Thoracic aorta (tissue), 2 donors: Measurements from ENCODE around the gene CFAP46. TPM values are rescaled to one million over a fixed set of nuclear protein-coding genes. Genes with fewer than 3 reads are reported as not detected.
"Not testable (repeated sequence)": the region's sequence is repeated elsewhere in the genome, so short reads cannot be mapped to it uniquely, and the experiment has no call there.

ENCODE experiments used
- ATAC-seq: fragments of 150-250 bp; one replicate; pipeline ENCODE4 v1.8.0; 2017; ENCODE audit warnings: low read depth; ENCODE audit not compliant: insufficient number of reproducible peaks, low FRiP score
- DNase-seq: peaks from one replicate; pipeline ENCODE4 v3.0.0-alpha.2; 2020; ENCODE audit warnings: low spot score
- H3K27ac ChIP-seq, 2 donors: fragments of 200-600 bp; sonication (generic); 1 replicate in 1 of 2; 2 replicates in 1 of 2; pipeline ENCODE4 v1.5.1; 2016; ENCODE audit warnings: mild to moderate bottlenecking in 2 of 2, moderate library complexity in 2 of 2
- H3K27me3 ChIP-seq: fragments of 200-600 bp; sonication (generic); replicated peaks from 2 replicates; pipeline ENCODE4 v1.6.0; 2016; ENCODE audit warnings: mild to moderate bottlenecking; ENCODE audit not compliant: insufficient read depth
- H3K36me3 ChIP-seq: fragments of 200-600 bp; sonication (generic); one replicate; pipeline ENCODE4 v1.5.1; 2016
- H3K4me1 ChIP-seq, 2 donors: fragments of 200-600 bp; sonication (generic); 1 replicate in 1 of 2; 2 replicates in 1 of 2; pipeline versions ENCODE4 v1.5.1 to v1.6.0; 2016; ENCODE audit warnings: low read depth in 2 of 2, mild to moderate bottlenecking in 1 of 2; ENCODE audit not compliant: control insufficient read depth in 1 of 2
- H3K4me3 ChIP-seq: fragments of 200-600 bp; sonication (generic); 2 replicates; pipeline ENCODE4 v1.5.1; 2016; ENCODE audit warnings: mild to moderate bottlenecking
- H3K9me3 ChIP-seq: fragments of 200-600 bp; sonication (generic); 2 replicates; pipeline ENCODE4 v1.5.1; 2016
- CTCF ChIP-seq: fragments of 200-600 bp; sonication (generic); IDR thresholded peaks from one replicate; pipeline ENCODE4 v1.5.1; 2019; ENCODE audit warnings: antibody characterized with exemption
- total RNA-seq, 2 donors: library from RNA; depleted of rRNA; stranded (reverse); fragments of >200 nt; gene quantifications; one replicate each; pipeline versions ENCODE4 v1.1.0 to v1.2.3, GENCODE V29; 2016

CFAP46 gene
- total RNA-seq, 2 donors from 2014 or later = not detected

- Histone ChIP-seq H3K4me3 (no peak overlapping the region), H3K9me3 (no peaks in the 10 kb centered on the region), H3K36me3 (no peaks in the 10 kb centered on the region), H3K27ac (no peak overlapping the region), H3K27me3 (no peaks in the 10 kb centered on the region), H3K4me1 (no peaks in the 10 kb centered on the region)
- DNase-seq = no peak
- no peak for TF ChIP-seq CTCF
- ATAC-seq = no peak
Observed at GRCh38 chr10:132829403-132829802, 113.0 kb downstream of the CFAP46 start.

- H3K27me3 ChIP-seq = no peaks in the 10 kb centered on the region
- no peak overlapping the region for H3K27ac ChIP-seq
- H3K4me1 ChIP-seq = no peaks in the 10 kb centered on the region
- no peak overlapping the region for H3K4me3 ChIP-seq
- DNase-seq (no peak), ATAC-seq (no peak)
- TF ChIP-seq CTCF = no peak
- H3K9me3 ChIP-seq = no peaks in the 10 kb centered on the region
- H3K36me3 ChIP-seq = no peaks in the 10 kb centered on the region
Observed at GRCh38 chr10:132828681-132829080, 113.7 kb downstream of the CFAP46 start.

GRCh38 chr10:132827861-132828539 is 114.4 kb downstream of the CFAP46 start:
- Histone ChIP-seq H3K9me3 (no peaks in the 10 kb centered on the region), H3K27ac (no peak overlapping the region), H3K36me3 (no peaks in the 10 kb centered on the region), H3K4me3 (no peak overlapping the region), H3K27me3 (no peaks in the 10 kb centered on the region), H3K4me1 (no peaks in the 10 kb centered on the region)
- DNase-seq (no peak), ATAC-seq (no peak)
- TF ChIP-seq CTCF = no peak

- Histone ChIP-seq H3K9me3 (no peaks in the 10 kb centered on the region), H3K36me3 (no peaks in the 10 kb centered on the region), H3K27me3 (no peaks in the 10 kb centered on the region), H3K4me3 (no peak overlapping the region), H3K27ac (no peak overlapping the region), H3K4me1 (no peaks in the 10 kb centered on the region)
- no peak for TF ChIP-seq CTCF
- DNase-seq (no peak), ATAC-seq (no peak)
Observed at GRCh38 chr10:132827423-132827789, 115.0 kb downstream of the CFAP46 start.

GRCh38 chr10:132826524-132827422 is 115.6 kb downstream of the CFAP46 start:
- Histone ChIP-seq H3K27ac (no peak overlapping the region), H3K27me3 (no peaks in the 10 kb centered on the region), H3K9me3 (no peaks in the 10 kb centered on the region), H3K36me3 (no peaks in the 10 kb centered on the region), H3K4me1 (no peaks in the 10 kb centered on the region), H3K4me3 (no peak overlapping the region)
- no peak for TF ChIP-seq CTCF
- ATAC-seq (no peak), DNase-seq (no peak)

- H3K27me3 ChIP-seq, H3K27ac ChIP-seq, H3K9me3 ChIP-seq, H3K4me3 ChIP-seq, H3K4me1 ChIP-seq, H3K36me3 ChIP-seq, DNase-seq, ATAC-seq: not testable (repeated sequence)
Observed at GRCh38 chr10:132825783-132826523, 116.4 kb downstream of the CFAP46 start.
